ENCODE measurements around the gene CYP1B1. TPM values are rescaled to one million over a fixed set of nuclear protein-coding genes. Genes with fewer than 3 reads are reported as not detected.
"Not testable (repeated sequence)": the region's sequence is repeated elsewhere in the genome, so short reads cannot be mapped to it uniquely, and the experiment has no call there.

The CYP1B1 gene
- total RNA-seq, 1 donor from 2014 or later = 0.39 TPM

DNA sequence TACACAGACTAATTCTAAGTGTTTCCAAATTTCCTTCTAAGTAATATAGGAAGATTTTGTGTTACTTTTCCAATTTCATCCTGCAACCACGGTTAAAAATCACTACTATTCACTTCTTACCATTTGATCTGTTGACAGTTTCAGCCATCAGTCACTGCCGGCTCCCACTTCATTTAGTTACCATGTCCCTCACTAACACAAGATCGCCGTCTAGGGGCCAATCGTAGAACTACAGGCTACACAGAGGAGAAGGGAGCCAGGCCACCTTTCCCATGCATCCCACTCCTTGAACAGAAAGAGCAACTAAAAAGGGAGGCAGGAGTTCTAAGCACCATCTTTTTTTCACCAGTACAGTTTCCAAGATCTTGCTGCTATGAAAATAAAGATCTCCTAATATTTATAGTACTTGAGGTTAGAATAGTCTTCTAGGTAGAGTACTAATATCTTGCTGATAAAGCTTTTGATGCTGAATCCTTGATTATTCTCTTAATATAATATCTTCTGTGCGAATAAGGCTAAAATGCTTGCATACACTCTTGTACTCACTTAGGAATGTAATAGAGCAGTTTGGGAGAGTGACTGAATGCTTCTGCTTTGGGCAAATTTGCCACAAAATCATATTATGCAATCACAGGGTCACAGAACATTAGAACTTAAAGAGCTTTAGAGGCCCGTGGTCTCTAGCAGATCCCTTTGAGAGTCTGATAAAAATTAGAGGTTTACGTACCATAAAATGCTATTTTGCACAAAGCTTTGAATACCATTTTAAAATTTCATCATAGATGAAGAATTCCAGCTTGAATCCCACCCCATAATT lies 39.5 kb upstream of the CYP1B1 start:
- no peaks in the 10 kb centered on the region for H3F3A ChIP-seq (ENCODE audit: low read depth)
- H3K4me1 ChIP-seq = no peaks in the 10 kb centered on the region
- H3K27me3 ChIP-seq = no peaks in the 10 kb centered on the region
- H4K20me1 ChIP-seq (ENCODE audit: low read depth) = no peaks in the 10 kb centered on the region
- H3K4me2 ChIP-seq = no peak overlapping the region
- peaks cover 11% of the 10 kb centered on the region for H3K9me3 Mint-ChIP-seq
- peaks cover 4% of the 10 kb centered on the region for H3K36me3 Mint-ChIP-seq
- H3K27ac Mint-ChIP-seq = no peak overlapping the region
- H2AFZ ChIP-seq (replicated peaks) = no peak overlapping the region
- no peak overlapping the region for H3K9ac ChIP-seq
- no peaks in the 10 kb centered on the region for H3K79me2 ChIP-seq (ENCODE audit: low read depth)
- peaks cover 10% of the 10 kb centered on the region for H3K27me3 Mint-ChIP-seq (ENCODE audit: insufficient read depth, low read depth)
- H3K27ac ChIP-seq = no peak overlapping the region
- no peak overlapping the region for H3K4me3 ChIP-seq
- H3K9me3 ChIP-seq (ENCODE audit: low read depth) = no peaks in the 10 kb centered on the region
- TF ChIP-seq EZH2phosphoT487 (IDR thresholded peaks at IDR 0.05) (no peak), EZH2 (IDR thresholded peaks at IDR 0.05) (no peak)
- TF ChIP-seq, protein P1, sequence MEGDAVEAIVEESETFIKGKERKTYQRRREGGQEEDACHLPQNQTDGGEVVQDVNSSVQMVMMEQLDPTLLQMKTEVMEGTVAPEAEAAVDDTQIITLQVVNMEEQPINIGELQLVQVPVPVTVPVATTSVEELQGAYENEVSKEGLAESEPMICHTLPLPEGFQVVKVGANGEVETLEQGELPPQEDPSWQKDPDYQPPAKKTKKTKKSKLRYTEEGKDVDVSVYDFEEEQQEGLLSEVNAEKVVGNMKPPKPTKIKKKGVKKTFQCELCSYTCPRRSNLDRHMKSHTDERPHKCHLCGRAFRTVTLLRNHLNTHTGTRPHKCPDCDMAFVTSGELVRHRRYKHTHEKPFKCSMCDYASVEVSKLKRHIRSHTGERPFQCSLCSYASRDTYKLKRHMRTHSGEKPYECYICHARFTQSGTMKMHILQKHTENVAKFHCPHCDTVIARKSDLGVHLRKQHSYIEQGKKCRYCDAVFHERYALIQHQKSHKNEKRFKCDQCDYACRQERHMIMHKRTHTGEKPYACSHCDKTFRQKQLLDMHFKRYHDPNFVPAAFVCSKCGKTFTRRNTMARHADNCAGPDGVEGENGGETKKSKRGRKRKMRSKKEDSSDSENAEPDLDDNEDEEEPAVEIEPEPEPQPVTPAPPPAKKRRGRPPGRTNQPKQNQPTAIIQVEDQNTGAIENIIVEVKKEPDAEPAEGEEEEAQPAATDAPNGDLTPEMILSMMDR (IDR thresholded peaks at IDR 0.05) = peak; percentile 98
- no peak overlapping the region for H3K4me3 Mint-ChIP-seq
- H3K4me1 Mint-ChIP-seq = peaks cover 20% of the 10 kb centered on the region
- peak; percentile 89 for DNase-seq (ENCODE audit: low spot score)
- no peaks in the 10 kb centered on the region for H3K36me3 ChIP-seq

GRCh38 chr2:38113981-38114708 lies 38.2 kb upstream of the CYP1B1 start:
- H3K36me3 Mint-ChIP-seq = peaks cover 4% of the 10 kb centered on the region

GRCh38 chr2:38113051-38113450 lies 37.1 kb upstream of the CYP1B1 start:
- H3K4me3 Mint-ChIP-seq = no peak overlapping the region

More at GRCh38 chr2:38113981-38114708, 38.2 kb upstream of the CYP1B1 start:
- H3K9ac ChIP-seq = no peak overlapping the region
- no peaks in the 10 kb centered on the region for H3K36me3 ChIP-seq
- H3K4me1 ChIP-seq = no peaks in the 10 kb centered on the region
- Mint-ChIP-seq H3K4me3 (no peak overlapping the region), H3K27ac (no peak overlapping the region), H3K9me3 (peaks cover 11% of the 10 kb centered on the region), H3K27me3 (ENCODE audit: insufficient read depth, low read depth) (peaks cover 10% of the 10 kb centered on the region), H3K4me1 (peaks cover 24% of the 10 kb centered on the region)
- TF ChIP-seq EZH2 (IDR thresholded peaks at IDR 0.05) = no peak
- TF ChIP-seq, protein P1 (IDR thresholded peaks at IDR 0.05) = no peak
- TF ChIP-seq EZH2phosphoT487 (IDR thresholded peaks at IDR 0.05) = no peak
- no peaks in the 10 kb centered on the region for H3K27me3 ChIP-seq
- H3K4me3 ChIP-seq = no peak overlapping the region
- no peaks in the 10 kb centered on the region for H3K79me2 ChIP-seq (ENCODE audit: low read depth)
- no peak overlapping the region for H2AFZ ChIP-seq (replicated peaks)
- H3K27ac ChIP-seq = no peak overlapping the region
- no peak for DNase-seq (ENCODE audit: low spot score)
- no peaks in the 10 kb centered on the region for H4K20me1 ChIP-seq (ENCODE audit: low read depth)
- no peaks in the 10 kb centered on the region for H3K9me3 ChIP-seq (ENCODE audit: low read depth)
- no peak overlapping the region for H3K4me2 ChIP-seq
- no peaks in the 10 kb centered on the region for H3F3A ChIP-seq (ENCODE audit: low read depth)

GRCh38 chr2:38111350-38111749 lies 35.4 kb upstream of the CYP1B1 start:
- H3K36me3 ChIP-seq; H3K27me3 Mint-ChIP-seq (ENCODE audit: insufficient read depth, low read depth); H3K36me3 Mint-ChIP-seq; DNase-seq (ENCODE audit: low spot score); H3K4me2 ChIP-seq; H3K27ac ChIP-seq; H3K79me2 ChIP-seq (ENCODE audit: low read depth); H3K27me3 ChIP-seq; H3K4me3 ChIP-seq; H3K4me3 Mint-ChIP-seq; H3K9me3 ChIP-seq (ENCODE audit: low read depth); H3K27ac Mint-ChIP-seq; H2AFZ ChIP-seq (replicated peaks); H4K20me1 ChIP-seq (ENCODE audit: low read depth); H3K9ac ChIP-seq: not testable (repeated sequence)
- Mint-ChIP-seq H3K9me3 (peaks cover 11% of the 10 kb centered on the region), H3K4me1 (peaks cover 40% of the 10 kb centered on the region)
- Histone ChIP-seq H3K4me1 (peaks cover 13% of the 10 kb centered on the region), H3F3A (ENCODE audit: low read depth) (peaks cover 20% of the 10 kb centered on the region)

More at GRCh38 chr2:38113051-38113450, 37.1 kb upstream of the CYP1B1 start:
- TF ChIP-seq EZH2phosphoT487 (IDR thresholded peaks at IDR 0.05) (no peak), EZH2 (IDR thresholded peaks at IDR 0.05) (no peak)
- TF ChIP-seq, protein P1 (IDR thresholded peaks at IDR 0.05) = no peak
- no peaks in the 10 kb centered on the region for H3K79me2 ChIP-seq (ENCODE audit: low read depth)
- H3K27ac Mint-ChIP-seq = no peak overlapping the region
- peaks cover 11% of the 10 kb centered on the region for H3K9me3 Mint-ChIP-seq
- H3K4me2 ChIP-seq = no peak overlapping the region
- no peaks in the 10 kb centered on the region for H3K9me3 ChIP-seq (ENCODE audit: low read depth)
- H3K27me3 ChIP-seq = no peaks in the 10 kb centered on the region
- H3K27me3 Mint-ChIP-seq (ENCODE audit: insufficient read depth, low read depth) = peaks cover 8% of the 10 kb centered on the region
- H3K4me3 ChIP-seq = no peak overlapping the region
- no peaks in the 10 kb centered on the region for H3K36me3 ChIP-seq
- DNase-seq (ENCODE audit: low spot score) = no peak
- peaks cover 6% of the 10 kb centered on the region for H3F3A ChIP-seq (ENCODE audit: low read depth)
- H3K27ac ChIP-seq = no peak overlapping the region
- no peak overlapping the region for H3K9ac ChIP-seq
- no peaks in the 10 kb centered on the region for H4K20me1 ChIP-seq (ENCODE audit: low read depth)
- H3K36me3 Mint-ChIP-seq = peaks cover 4% of the 10 kb centered on the region
- H3K4me1 Mint-ChIP-seq = peaks cover 27% of the 10 kb centered on the region
- peaks cover 3% of the 10 kb centered on the region for H3K4me1 ChIP-seq
- no peak overlapping the region for H2AFZ ChIP-seq (replicated peaks)

Data from neural progenitor cell (in vitro differentiated cells).